Fibroblast of lung (primary cell): ENCODE data around the gene LPP. TPM values are rescaled to one million over a fixed set of nuclear protein-coding genes. Genes with fewer than 3 reads are reported as not detected.

Experiments used
- DNase-seq, 2 donors: peaks; one replicate each; pipeline versions ENCODE4 v3.0.0 to v3.0.0-alpha.2; 2010; ENCODE audit warnings: low read depth in 2 of 2
- H2AFZ ChIP-seq: 2 replicates; pipeline ENCODE4 v1.5.1; 2012; ENCODE audit warnings: low read length, control low read depth, inconsistent platforms
- H3K27ac ChIP-seq: 2 replicates; pipeline ENCODE4 v1.5.1; 2011; ENCODE audit warnings: low read length, control low read depth; ENCODE audit not compliant: insufficient read depth
- H3K27me3 ChIP-seq: 2 replicates; pipeline ENCODE4 v1.5.1; 2011; ENCODE audit warnings: mild to moderate bottlenecking, low read length; ENCODE audit not compliant: control insufficient read depth, insufficient read depth
- H3K36me3 ChIP-seq: 2 replicates; pipeline ENCODE4 v1.5.1; 2011; ENCODE audit warnings: low read length; ENCODE audit not compliant: control insufficient read depth, insufficient read depth
- H3K4me1 ChIP-seq: 2 replicates; pipeline ENCODE4 v1.5.1; 2011; ENCODE audit warnings: low read length; ENCODE audit not compliant: control insufficient read depth, insufficient read depth; ENCODE audit errors: extremely low read depth
- H3K4me2 ChIP-seq: 2 replicates; pipeline ENCODE4 v1.5.1; 2011; ENCODE audit warnings: low read length, control low read depth; ENCODE audit not compliant: insufficient read depth; ENCODE audit errors: extremely low read depth
- H3K4me3 ChIP-seq, 4 experiments: fragments of 200-600 bp in 1 of 4; sonication (generic) in 1 of 4; replicated peaks in 1 of 4; 2 replicates each; pipeline ENCODE4 v1.5.1; 2011 to 2016; ENCODE audit warnings: low read length in 4 of 4, low read depth in 3 of 4, mild to moderate bottlenecking in 3 of 4, control low read depth in 2 of 4, inconsistent platforms in 1 of 4, mixed read lengths in 1 of 4; ENCODE audit not compliant: insufficient read depth in 1 of 4; ENCODE audit errors: control extremely low read depth in 1 of 4
- H3K79me2 ChIP-seq: 2 replicates; pipeline ENCODE4 v1.5.1; 2012; ENCODE audit warnings: mild to moderate bottlenecking, low read length, inconsistent platforms; ENCODE audit not compliant: control insufficient read depth, insufficient read depth
- H3K9ac ChIP-seq: 2 replicates; pipeline ENCODE4 v1.5.1; 2011; ENCODE audit warnings: mild to moderate bottlenecking, low read length, control low read depth; ENCODE audit not compliant: insufficient read depth
- H3K9me3 ChIP-seq: 2 replicates; pipeline ENCODE4 v1.5.1; 2012; ENCODE audit warnings: low read depth, low read length; ENCODE audit not compliant: control insufficient read depth, insufficient read depth
- H4K20me1 ChIP-seq: 2 replicates; pipeline ENCODE4 v1.5.1; 2011; ENCODE audit warnings: low read length; ENCODE audit not compliant: control insufficient read depth, insufficient read depth; ENCODE audit errors: extremely low read depth
- EZH2 ChIP-seq: IDR thresholded peaks from 2 replicates; pipeline ENCODE4 v1.5.1; 2012; ENCODE audit warnings: low read length, control low read depth, mild to moderate bottlenecking; ENCODE audit errors: missing control alignments
- polyA plus RNA-seq, 2 donors: library from polyadenylated mRNA; depleted of rRNA in 1 of 2; stranded (reverse) in 1 of 2; unstranded in 1 of 2; fragments of >200 nt; gene quantifications; 2 replicates each; pipeline ENCODE4 v1.2.1, GENCODE V29; 2011 to 2012; ENCODE audit warnings: missing spikeins in 1 of 2
- total RNA-seq: library from RNA; depleted of rRNA; stranded (reverse); fragments of >200 nt; gene quantifications from 2 replicates; pipeline ENCODE4 v1.2.1, GENCODE V29; 2014
- TF ChIP-seq, protein P1 (sequence below), 2 donors: IDR thresholded peaks in 1 of 2; conservative IDR thresholded peaks in 1 of 2; 1 replicate in 1 of 2; 2 replicates in 1 of 2; pipeline ENCODE4 v1.5.1; 2011 to 2012; ENCODE audit warnings: low read length in 2 of 2, control low read depth in 1 of 2, inconsistent platforms in 1 of 2, low read depth in 1 of 2, mild to moderate bottlenecking in 1 of 2

LPP gene
- total and polyA plus RNA-seq, 2 donors (not counting 1 experiment from before 2014, with no cell fraction given): 69.0 to 124 TPM

DNA sequence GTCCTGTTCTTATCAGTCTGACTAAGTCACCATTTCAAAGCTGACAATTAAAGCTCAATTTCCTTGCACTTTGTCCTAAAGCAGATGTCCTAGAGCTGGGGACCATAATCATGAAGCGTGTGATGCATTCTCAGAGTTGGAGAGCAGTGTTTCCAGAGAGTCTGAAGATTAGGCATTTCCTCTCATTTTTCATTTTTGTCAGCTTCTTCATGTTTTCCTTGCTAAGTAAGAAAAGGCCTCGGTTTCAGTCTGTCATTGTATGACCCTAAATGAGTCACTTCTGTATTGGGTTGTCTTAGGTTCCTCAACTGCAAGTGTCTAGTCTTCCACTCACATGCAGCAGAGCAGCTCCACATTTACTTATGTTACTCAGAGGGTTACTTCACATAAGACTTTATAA lies 760.6 kb downstream of the LPP start:
- Histone ChIP-seq H3K4me2 (no peak overlapping the region), H3K79me2 (no peaks in the 10 kb centered on the region), H3K9ac (no peak overlapping the region), H3K27me3 (no peaks in the 10 kb centered on the region), H4K20me1 (no peaks in the 10 kb centered on the region), H3K4me1 (no peaks in the 10 kb centered on the region), H3K4me3 (no peak overlapping the region), H2AFZ (no peak overlapping the region), H3K9me3 (no peaks in the 10 kb centered on the region), H3K27ac (no peak overlapping the region), H3K36me3 (no peaks in the 10 kb centered on the region)
- no peak for TF ChIP-seq EZH2
- TF ChIP-seq, protein P1, sequence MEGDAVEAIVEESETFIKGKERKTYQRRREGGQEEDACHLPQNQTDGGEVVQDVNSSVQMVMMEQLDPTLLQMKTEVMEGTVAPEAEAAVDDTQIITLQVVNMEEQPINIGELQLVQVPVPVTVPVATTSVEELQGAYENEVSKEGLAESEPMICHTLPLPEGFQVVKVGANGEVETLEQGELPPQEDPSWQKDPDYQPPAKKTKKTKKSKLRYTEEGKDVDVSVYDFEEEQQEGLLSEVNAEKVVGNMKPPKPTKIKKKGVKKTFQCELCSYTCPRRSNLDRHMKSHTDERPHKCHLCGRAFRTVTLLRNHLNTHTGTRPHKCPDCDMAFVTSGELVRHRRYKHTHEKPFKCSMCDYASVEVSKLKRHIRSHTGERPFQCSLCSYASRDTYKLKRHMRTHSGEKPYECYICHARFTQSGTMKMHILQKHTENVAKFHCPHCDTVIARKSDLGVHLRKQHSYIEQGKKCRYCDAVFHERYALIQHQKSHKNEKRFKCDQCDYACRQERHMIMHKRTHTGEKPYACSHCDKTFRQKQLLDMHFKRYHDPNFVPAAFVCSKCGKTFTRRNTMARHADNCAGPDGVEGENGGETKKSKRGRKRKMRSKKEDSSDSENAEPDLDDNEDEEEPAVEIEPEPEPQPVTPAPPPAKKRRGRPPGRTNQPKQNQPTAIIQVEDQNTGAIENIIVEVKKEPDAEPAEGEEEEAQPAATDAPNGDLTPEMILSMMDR (conservative IDR thresholded peaks at IDR 0.05 in 1 of 2, IDR thresholded peaks at IDR 0.05 in 1 of 2; ENCODE audit: low read depth in 1 of 2, low read length in 2 of 2): no peak
- DNase-seq: peak; percentile 74 to 95

DNA sequence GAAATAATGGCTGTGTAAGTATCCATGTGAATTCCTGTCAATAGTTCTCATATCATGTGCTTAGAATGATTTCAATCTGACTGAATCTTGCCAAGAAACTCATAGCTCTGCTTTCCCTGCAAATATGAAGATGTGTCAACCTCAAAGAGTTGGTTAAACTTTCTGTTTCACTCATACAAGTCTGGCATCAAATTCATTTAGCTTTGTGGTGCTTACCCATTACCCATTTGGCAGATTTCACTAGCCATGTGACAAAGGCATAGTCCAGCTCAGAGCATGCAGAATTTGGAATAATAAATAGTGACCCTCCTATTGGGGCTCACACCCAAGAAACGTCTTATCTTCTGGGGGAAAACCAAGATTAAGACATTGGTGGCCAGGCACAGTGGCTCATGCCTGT lies 761.2 kb downstream of the LPP start:
- Histone ChIP-seq H3K4me2 (no peak overlapping the region), H3K4me1 (no peaks in the 10 kb centered on the region), H4K20me1 (no peaks in the 10 kb centered on the region), H3K27me3 (no peaks in the 10 kb centered on the region), H3K9me3 (no peaks in the 10 kb centered on the region), H2AFZ (no peak overlapping the region), H3K79me2 (no peaks in the 10 kb centered on the region), H3K4me3 (no peak overlapping the region), H3K27ac (no peak overlapping the region), H3K9ac (no peak overlapping the region), H3K36me3 (no peaks in the 10 kb centered on the region)
- DNase-seq: peak; percentile 66 to 79
- TF ChIP-seq EZH2: no peak
- TF ChIP-seq, protein P1 (conservative IDR thresholded peaks at IDR 0.05 in 1 of 2, IDR thresholded peaks at IDR 0.05 in 1 of 2; ENCODE audit: low read depth in 1 of 2, low read length in 2 of 2): no peak

DNA sequence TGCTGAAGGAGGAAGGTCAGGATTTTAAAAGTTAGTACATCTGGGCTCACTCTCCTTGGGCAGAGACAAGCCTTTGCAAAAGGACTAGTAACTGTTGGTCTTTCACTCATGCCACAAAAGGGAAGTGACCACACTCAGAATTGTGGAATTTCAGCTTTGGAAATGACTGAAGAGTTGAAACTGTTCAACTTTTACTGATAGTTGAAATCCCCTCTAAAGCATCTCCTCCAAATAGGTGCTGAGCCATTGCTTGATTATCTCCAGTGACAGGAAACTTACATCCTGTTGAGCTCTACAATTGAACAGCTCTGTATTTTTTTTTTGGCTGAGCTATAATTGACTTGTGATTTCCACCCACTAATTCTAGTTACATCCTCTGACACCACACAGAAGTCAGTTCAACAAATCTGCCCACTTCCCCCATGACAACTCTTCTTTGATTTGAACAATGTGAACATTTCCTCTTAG lies 763.0 kb downstream of the LPP start:
- no peaks in the 10 kb centered on the region for H3K4me1 ChIP-seq
- peak in 1 of 2 donors; percentile 20 for DNase-seq
- H3K4me3 ChIP-seq: no peak overlapping the region
- no peaks in the 10 kb centered on the region for H3K27me3 ChIP-seq
- no peak for TF ChIP-seq EZH2
- TF ChIP-seq, protein P1 (conservative IDR thresholded peaks at IDR 0.05 in 1 of 2, IDR thresholded peaks at IDR 0.05 in 1 of 2; ENCODE audit: low read depth in 1 of 2, low read length in 2 of 2): no peak
- no peaks in the 10 kb centered on the region for H4K20me1 ChIP-seq
- no peaks in the 10 kb centered on the region for H3K9me3 ChIP-seq
- no peak overlapping the region for H2AFZ ChIP-seq
- H3K4me2 ChIP-seq: no peak overlapping the region
- H3K36me3 ChIP-seq: no peaks in the 10 kb centered on the region
- H3K79me2 ChIP-seq: no peaks in the 10 kb centered on the region
- no peak overlapping the region for H3K9ac ChIP-seq
- no peak overlapping the region for H3K27ac ChIP-seq
